Dermis lymphatic vessel endothelial cell (primary cell): ENCODE results near the gene CERS4. TPM values are rescaled to one million over a fixed set of nuclear protein-coding genes. Genes with fewer than 3 reads are reported as not detected.

Experiments used
- total RNA-seq: library from RNA; depleted of rRNA; stranded (reverse); fragments of >200 nt; gene quantifications from 2 replicates; pipeline ENCODE4 v1.2.1, GENCODE V29; 2014

CERS4 gene, protein sequence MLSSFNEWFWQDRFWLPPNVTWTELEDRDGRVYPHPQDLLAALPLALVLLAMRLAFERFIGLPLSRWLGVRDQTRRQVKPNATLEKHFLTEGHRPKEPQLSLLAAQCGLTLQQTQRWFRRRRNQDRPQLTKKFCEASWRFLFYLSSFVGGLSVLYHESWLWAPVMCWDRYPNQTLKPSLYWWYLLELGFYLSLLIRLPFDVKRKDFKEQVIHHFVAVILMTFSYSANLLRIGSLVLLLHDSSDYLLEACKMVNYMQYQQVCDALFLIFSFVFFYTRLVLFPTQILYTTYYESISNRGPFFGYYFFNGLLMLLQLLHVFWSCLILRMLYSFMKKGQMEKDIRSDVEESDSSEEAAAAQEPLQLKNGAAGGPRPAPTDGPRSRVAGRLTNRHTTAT
- 10.5 and 18.5 TPM in 2 replicates for total RNA-seq

DNA sequence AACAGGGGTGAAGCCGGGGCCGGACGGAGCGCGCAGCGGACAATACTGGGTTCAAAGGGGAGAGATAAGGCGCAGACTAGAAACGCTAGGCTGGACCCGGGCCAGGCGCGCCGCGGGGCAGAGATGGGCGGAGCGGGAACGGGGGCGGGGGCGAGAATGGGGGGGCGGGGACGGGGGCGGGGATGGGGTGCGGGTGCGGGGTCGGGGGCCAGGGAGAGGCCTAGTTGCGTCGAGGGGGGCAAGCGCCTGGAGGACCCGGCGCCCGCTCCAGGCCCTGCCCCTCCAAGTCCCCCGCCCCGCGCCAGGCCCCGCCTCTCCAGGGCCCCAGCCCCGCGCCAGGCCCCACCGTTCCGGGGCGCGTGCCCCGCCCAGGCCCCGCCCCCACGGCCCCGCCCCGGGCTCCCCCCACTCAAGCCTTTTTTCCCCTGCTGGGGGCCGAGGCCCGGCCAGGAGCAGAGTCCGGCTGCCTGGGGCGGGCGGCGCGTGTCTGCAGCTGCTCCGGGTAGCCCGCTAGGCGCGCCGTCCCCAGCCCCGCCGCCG lies at the start of gene CERS4:
Gene CERS4 (plus strand): TSS at position 449 of the 540 bp plus-strand sequence. CDS start 41,707 bp downstream, outside the sequence.

DNA sequence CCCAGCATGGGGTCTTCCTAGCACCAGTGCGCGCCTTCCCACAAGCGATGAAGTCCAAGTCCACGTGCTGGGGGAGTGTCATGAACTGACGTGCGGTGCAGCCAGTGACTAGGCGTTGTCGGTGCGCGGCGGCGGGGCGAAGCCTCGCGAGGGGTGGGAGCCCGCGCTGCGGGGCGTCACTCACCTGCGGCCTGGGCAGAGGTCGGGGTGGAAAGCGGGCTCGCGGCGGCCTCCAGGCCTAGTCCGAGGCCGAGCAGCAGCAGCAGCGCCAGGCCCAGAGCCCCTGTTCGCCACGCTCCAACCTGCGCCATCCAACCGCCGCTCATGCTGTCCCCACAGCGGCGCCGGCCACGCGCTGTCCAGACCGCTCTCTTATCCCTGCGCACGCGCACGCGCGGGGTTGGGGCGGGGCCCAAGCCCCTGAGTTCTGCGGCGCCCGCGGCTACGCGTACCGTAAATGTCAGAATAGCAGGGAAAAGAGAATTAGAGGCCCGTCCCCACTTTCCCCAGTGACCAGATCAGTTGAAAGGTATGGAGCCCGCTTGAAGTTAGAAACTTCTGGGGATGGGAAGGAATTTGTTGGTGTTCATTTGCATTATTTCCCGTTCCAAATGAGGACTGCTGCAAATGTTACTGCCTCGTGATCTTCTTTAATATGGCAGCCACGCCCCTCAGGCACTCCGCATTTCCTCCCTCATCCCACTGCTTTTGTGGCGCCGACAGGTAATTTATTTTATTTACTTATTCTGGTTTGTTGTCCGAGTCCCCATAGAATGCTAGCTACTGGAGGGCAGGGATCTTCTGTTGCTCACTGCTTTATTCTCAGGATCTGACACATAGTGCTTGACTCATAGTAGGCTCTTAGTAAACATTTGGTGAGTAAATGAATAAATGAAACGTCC lies 99.0 kb downstream of the CERS4 start, which contains the start of gene CD320:
Gene CD320 (minus strand): TSS at position 394 of the 902 bp plus-strand sequence. CDS start 68 bp downstream, at position 326.

Other genes with a start within 250 kb of the CERS4 start
- 29.0 and 34.6 TPM in 2 replicates for gene ELAVL1, start 203.7 kb upstream of the CERS4 start, total RNA-seq
- gene CCL25, start 156.6 kb upstream of the CERS4 start, total RNA-seq, result not detected in 2 replicates
- not detected in 2 replicates for gene FBN3, start 59.8 kb upstream of the CERS4 start, total RNA-seq
- 18.5 and 20.7 TPM in 2 replicates for gene CD320, start 99.0 kb downstream of the CERS4 start, total RNA-seq
- 20.8 and 22.3 TPM in 2 replicates for gene NDUFA7, start 112.0 kb downstream of the CERS4 start, total RNA-seq
- gene RPS28, start 112.1 kb downstream of the CERS4 start, total RNA-seq, result 211 and 282 TPM in 2 replicates
- gene KANK3, start 133.9 kb downstream of the CERS4 start, total RNA-seq, result 106 and 121 TPM in 2 replicates
- gene ANGPTL4, start 154.8 kb downstream of the CERS4 start, total RNA-seq, result 2.0 and 2.1 TPM in 2 replicates
- gene RAB11B, start 181.0 kb downstream of the CERS4 start, total RNA-seq, result 49.6 and 64.0 TPM in 2 replicates
- gene MARCHF2, start 203.9 kb downstream of the CERS4 start, total RNA-seq, result 127 and 210 TPM in 2 replicates
- gene HNRNPM, start 235.6 kb downstream of the CERS4 start, total RNA-seq, result 52.8 and 63.1 TPM in 2 replicates